ENCODE results near the gene ASAP2.

DNA sequence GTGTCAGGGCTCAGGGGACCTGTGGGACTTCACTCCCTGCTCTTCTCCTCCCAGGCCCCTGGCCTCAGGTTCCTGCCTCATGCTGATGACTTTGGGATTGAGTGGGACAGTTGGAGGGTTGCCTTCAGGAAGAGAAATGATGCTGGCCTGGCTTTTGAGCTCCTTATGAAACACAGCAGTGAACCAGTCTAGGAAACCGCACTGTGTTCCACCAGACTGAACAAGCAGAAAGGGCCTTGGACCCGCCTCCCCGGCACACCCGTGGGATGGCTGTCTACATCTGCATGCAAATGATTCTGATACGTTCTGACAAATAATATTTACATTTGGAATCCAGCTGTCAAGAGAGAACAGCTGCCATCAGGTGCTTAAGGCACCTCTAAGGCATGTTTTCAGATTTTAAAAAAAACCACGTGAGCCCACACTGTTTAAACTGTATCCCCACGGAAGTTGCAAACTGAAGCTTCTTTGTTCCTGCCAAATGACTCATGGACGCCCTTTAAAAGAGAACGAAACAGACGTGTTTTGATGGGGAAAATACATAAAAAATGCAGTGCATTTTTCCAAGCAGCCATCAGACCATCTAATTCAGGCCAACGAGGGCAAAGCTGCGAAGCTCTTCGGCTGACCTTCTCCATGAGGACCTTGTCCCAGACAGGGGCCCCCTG, 27.6 kb upstream of the ASAP2 start:
- no peak for TF ChIP-seq CTCF (IDR thresholded peaks at IDR 0.05; ENCODE audit: insufficient read depth, low read length)
- TF ChIP-seq POLR2AphosphoS5 (IDR thresholded peaks at IDR 0.05; ENCODE audit: low read depth) = no peak
- TF ChIP-seq SPI1 (IDR thresholded peaks at IDR 0.05; ENCODE audit: borderline replicate concordance, low read depth) = no peak
